GM18951 (cell line): Measurements from ENCODE around the gene MLYCD.

Source experiments
- POLR2A ChIP-seq: IDR thresholded peaks from 4 replicates; pipeline ENCODE4 v1.6.1; 2011; ENCODE audit warnings: mild to moderate bottlenecking; ENCODE audit not compliant: insufficient read length, insufficient read depth; ENCODE audit errors: extremely low read depth
- in situ Hi-C: fragments of 300-500 bp; cut with MboI; formaldehyde crosslinking; loops from one replicate; pipeline ENCODE4 v1.12.0; 2022; ENCODE audit warnings: low sequenced_read_pairs, mixed read lengths, inconsistent platforms; ENCODE audit not compliant: unreplicated experiment

Gene MLYCD

DNA sequence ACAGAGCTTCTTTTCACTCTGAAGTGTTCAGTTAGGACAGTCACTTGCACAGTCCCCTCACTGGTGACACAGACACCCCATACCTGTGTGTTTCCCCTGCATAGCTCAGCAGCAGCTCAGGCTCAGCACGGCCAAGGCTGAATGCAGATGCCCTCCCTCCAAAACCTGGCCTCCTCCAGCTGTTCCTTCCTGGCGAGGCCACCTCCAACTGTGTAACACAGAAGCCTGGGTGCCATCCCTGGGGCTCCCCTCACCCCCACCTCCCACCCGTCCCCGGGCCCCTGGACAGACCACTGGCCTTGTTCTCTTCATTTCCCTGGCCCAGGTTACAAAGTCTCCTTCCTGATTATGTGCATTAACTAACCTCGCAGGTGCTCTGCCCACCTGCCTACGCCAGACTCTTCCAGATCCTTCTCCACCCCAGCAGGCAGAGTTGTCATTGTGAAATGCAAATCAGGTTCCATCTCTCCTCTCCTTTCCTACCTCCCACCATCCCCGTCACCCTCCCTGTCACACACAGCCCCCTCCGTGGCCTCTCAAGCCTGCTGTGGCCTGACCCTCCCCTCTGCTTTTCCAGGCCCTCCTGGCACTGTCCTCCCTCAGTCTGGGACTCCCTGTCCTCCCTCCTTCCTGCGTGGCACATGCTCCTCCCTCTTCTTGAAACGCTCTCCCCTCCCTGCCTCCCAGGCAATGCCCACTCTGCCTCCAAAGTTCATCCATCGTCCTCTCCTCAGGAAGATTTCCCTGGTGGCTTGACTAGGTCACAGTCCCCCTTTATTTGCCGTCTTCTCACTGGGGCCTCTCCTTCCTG is 26.4 kb downstream of the MLYCD start:
- TF ChIP-seq POLR2A = no peak
- in situ Hi-C loops = no loop called here

DNA sequence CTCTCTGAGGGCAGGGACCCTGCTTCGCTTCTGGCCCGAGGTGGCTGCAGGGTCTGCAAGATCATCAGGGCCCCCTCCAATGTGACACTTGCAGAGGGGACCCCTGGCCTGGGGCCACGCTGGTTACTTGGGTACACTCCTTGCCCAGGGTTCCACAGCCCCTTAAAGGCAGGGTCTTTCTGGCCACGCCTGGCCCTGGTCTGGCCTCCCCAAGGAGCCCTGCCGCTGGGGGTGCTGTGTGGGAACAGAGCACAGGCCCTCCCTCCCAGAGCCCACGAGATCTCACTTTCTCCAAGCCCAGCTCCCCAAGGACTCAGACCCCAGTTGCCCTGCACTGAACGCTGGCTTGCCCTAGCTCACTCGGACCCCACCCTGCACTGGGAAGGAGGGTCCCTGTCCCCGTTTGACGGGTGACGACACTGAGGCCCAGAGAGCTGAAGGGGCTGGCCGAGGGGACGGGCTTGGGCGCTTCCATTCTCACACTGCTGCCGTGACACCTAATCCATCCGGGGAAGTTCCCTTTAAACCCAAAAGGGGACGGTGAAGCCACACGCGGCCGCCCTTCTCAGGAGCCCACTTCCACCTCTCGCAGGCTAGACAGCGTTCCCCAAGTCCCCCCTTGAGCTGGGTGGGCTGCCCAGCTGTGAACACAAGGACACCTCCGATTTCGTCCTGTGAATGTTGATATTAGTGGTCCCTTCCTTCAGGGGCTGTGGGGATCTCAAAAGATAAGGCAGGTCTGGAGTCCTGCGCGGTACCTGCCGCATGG is 27.2 kb downstream of the MLYCD start:
- in situ Hi-C loops = no loop called here
- no peak for TF ChIP-seq POLR2A

GRCh38 chr16:83926726-83927397 is 27.9 kb downstream of the MLYCD start:
- TF ChIP-seq POLR2A = no peak
- in situ Hi-C loops = no loop called here

DNA sequence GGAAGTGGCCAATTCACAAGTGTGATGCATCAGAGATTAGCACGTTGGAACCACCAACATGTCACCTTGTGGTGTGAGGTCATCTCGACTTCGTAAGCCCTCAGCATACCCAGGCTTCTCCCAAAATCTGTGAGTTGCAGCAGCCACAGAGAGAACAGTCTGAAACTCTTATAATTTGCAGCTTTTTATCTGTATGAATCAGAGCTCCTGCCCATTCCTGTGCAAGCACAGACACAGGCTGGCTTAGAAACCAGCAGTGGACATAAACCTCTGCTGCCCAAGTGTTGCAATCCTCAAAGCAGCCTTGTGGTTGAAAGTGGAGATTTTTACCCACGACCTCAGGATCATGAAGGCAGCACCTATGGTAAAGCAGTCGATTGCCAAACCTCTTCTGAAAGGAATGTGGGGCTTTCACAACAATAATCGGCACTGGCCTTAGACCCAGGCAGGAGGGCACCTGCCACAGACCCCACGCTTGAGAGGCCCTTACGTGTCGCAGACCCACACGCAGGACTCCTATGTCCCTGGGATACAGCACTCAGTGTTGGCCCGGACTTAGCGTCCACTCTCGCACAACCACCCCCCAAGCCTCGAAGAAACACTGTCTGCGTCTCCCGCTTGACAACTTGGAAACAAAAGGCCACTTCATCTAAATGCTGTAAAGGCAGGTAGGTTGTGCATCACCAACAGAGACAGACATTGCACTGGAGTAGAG is 29.6 kb downstream of the MLYCD start:
- in situ Hi-C loops = no loop called here
- TF ChIP-seq POLR2A = no peak

GRCh38 chr16:83929811-83930555 is 31.1 kb downstream of the MLYCD start:
- in situ Hi-C loops = no loop called here
- no peak for TF ChIP-seq POLR2A

DNA sequence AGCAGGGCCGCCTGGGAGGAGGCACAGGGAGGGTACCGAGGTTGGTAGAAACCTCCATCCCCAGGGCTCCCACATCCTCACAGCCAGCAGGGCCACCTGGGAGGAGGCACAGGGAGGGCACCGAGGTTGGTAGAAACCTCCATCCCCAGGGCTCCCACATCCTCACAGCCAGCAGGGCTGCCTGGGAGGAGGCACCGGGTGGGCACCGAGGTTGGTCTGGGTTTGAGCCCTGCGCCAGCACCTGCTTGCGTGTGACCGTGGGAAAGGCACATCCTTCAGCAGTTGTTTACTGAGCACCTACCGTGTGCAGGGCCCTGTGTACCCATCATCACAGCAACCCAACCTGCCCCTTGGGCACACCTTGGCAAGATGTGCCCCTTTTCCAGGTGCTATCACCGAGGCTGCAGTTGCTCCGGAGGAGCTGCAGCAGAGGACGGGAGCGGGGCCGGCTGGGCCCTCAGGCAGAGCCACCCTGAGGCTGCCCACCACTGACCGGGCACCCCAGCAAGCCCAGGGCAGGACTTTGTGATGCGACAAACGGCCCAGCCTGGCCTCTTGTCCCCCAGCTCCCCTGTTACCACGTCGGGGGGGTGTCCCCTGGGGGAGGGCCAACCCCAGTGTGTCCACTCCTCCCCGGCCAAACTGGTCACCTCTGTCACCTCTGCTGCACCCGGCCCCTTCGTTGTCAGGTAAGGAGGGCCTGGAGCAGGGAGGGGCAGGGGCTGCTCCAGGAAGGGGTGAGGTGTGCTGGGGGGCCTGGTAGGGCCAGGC is 32.0 kb downstream of the MLYCD start:
- in situ Hi-C loops = no loop called here

GRCh38 chr16:83931556-83931955 is 32.6 kb downstream of the MLYCD start:
- TF ChIP-seq POLR2A = no peak
- in situ Hi-C loops = no loop called here

More for the DNA sequence above, 32.0 kb downstream of the MLYCD start:
- no peak for TF ChIP-seq POLR2A

GRCh38 chr16:83932304-83932703 is 33.4 kb downstream of the MLYCD start:
- in situ Hi-C loops = no loop called here
- no peak for TF ChIP-seq POLR2A

DNA sequence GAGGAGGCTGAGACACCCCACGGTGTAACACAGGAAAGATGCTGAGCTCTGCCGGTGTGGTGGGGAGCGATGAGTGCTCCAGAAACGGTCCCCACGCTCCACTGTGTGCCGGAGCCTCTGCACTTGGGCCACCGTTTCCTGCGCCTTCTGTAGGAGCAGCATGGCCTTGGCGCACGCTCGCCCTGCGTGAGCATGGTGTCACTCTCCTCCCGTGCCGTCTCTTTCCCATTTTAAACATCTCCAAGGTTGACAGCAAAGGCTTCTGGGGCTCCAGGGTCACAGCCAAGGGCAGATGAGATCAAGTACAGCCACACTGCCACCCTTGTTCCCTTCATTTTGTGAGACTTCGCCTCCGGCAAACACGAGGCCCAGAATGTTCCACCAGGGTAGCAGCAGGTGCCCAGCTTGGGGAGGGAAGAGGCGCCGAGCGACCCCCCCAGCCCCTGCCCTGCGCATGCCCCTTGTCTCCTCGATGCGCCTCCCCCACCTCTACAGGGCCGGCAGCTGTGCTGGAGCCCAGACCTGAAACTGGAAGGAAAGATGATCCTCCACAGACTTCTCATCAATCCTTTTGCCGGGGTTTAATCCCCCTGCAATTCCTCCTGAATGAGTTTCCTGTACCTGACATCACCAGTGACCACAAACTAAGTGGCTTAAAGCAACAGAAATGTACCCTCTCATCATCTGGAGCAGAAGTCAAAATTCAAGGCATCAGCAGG is 34.2 kb downstream of the MLYCD start:
- TF ChIP-seq POLR2A = no peak

GRCh38 chr16:83933885-83934683 is 35.2 kb downstream of the MLYCD start:
- in situ Hi-C loops = no loop called here
- TF ChIP-seq POLR2A = no peak

More for the DNA sequence above, 34.2 kb downstream of the MLYCD start:
- in situ Hi-C loops = no loop called here
